GM12801 (cell line): ENCODE data around the gene CLPTM1.

Experiments used
- TF ChIP-seq, protein P1 (sequence below): IDR thresholded peaks from one replicate; pipeline ENCODE4 v1.5.1; 2011; ENCODE audit warnings: control low read depth; ENCODE audit not compliant: insufficient read length; ENCODE audit errors: extremely low read depth

The CLPTM1 gene

GRCh38 chr19:45016388-45017314, 61.5 kb downstream of the CLPTM1 start:
- TF ChIP-seq, protein P1, sequence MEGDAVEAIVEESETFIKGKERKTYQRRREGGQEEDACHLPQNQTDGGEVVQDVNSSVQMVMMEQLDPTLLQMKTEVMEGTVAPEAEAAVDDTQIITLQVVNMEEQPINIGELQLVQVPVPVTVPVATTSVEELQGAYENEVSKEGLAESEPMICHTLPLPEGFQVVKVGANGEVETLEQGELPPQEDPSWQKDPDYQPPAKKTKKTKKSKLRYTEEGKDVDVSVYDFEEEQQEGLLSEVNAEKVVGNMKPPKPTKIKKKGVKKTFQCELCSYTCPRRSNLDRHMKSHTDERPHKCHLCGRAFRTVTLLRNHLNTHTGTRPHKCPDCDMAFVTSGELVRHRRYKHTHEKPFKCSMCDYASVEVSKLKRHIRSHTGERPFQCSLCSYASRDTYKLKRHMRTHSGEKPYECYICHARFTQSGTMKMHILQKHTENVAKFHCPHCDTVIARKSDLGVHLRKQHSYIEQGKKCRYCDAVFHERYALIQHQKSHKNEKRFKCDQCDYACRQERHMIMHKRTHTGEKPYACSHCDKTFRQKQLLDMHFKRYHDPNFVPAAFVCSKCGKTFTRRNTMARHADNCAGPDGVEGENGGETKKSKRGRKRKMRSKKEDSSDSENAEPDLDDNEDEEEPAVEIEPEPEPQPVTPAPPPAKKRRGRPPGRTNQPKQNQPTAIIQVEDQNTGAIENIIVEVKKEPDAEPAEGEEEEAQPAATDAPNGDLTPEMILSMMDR, result no peak

DNA sequence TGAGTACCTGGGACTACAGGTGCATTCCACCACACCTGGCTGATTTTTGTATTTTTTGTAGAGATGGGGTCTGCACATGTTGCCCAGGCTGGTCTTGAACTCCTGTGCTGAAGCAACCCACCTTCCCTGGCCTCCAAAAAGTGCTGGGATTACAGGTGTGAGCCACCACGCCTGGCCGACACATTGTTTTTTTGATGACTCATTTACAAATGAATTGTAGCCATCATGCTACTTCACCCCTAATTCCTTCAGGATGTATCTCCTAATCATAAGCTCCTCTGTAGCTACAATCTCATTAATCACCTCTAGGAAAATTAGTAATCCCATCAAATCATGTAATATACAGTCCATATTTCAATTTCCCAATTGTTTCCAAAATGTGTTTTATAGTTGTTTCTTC, 64.0 kb downstream of the CLPTM1 start:
- TF ChIP-seq, protein P1, result no peak

- TF ChIP-seq, protein P1, result no peak
Observed at GRCh38 chr19:45020071-45020470, 64.9 kb downstream of the CLPTM1 start.

DNA sequence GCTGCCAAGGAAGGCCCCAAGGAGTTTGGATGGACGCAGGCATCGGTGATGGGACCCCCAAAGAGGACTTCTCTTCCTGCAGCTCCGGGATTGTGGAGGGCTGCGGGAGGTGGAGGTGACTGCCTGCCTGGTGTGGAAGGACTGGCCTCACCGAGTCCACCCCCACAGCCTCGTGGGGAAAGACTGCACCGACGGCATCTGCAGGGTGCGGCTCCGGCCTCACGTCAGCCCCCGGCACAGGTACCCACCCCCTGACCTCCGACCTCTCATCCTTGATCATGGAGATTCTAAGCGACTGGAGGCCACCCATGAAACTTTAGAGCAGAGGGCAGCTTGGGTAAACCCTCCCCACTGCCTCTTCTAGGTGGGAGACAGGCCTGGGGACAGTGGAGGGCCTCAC, 66.8 kb downstream of the CLPTM1 start:
- TF ChIP-seq, protein P1, result no peak

DNA sequence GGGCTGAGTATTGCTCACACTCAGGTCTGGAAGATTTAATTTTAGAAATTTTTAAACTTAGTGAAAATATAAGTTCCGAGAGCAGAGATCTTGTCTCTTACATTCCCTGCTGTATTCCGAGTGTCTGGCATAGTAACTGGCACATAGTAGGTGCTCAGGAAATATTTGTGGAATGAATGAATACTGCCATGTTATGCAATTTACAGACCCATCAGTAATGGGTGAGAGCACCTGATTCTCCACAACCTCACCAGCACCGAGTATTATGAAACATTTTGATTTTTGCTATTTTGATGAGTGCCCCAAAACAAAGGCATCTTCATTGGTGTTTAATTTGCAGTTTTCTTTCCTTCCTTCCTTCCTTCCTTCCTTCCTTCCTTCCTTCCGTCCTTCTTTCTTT, 67.9 kb downstream of the CLPTM1 start:
- TF ChIP-seq, protein P1, result no peak

DNA sequence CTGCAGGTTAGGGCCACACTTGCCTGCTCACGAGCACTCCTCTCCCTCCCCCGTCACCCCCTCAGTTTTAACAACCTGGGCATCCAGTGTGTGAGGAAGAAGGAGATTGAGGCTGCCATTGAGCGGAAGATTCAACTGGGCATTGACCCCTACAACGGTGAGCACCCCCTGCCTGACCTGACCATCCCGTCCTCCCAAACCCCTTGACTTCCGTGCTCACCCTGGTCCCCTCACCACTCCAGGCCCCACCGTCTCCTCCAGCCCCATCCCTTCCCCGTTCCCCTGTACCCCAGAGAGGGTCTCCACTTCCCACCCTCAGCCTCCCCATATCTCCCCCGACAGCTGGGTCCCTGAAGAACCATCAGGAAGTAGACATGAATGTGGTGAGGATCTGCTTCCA, 70.1 kb downstream of the CLPTM1 start:
- TF ChIP-seq, protein P1, result no peak

GRCh38 chr19:45027371-45027770, 72.2 kb downstream of the CLPTM1 start:
- TF ChIP-seq, protein P1, result no peak
